Measurements from ENCODE around the gene ACTG1.

Gene ACTG1

GRCh38 chr17:81512562-81513371 lies at the start of gene ACTG1:
Gene ACTG1, minus strand, starts transcription at chr17:81512799. Its CDS starts 445 bp downstream, at chr17:81512354.
- peak; percentile 97 for DNase-seq

GRCh38 chr17:81561494-81561885 lies 48.9 kb upstream of the ACTG1 start:
- DNase-seq, result peak; percentile 22

- no peak for DNase-seq
These were observed 46.6 kb upstream of the ACTG1 start for GRCh38 chr17:81558941-81559806.

- DNase-seq, result no peak
These were observed 45.5 kb upstream of the ACTG1 start for GRCh38 chr17:81558115-81558468.

GRCh38 chr17:81557276-81558114 lies 44.9 kb upstream of the ACTG1 start:
- DNase-seq, result no peak

- DNase-seq, result no peak
These were observed 44.3 kb upstream of the ACTG1 start for GRCh38 chr17:81556863-81557262.

- peak; percentile 48 for DNase-seq
These were observed 43.6 kb upstream of the ACTG1 start for GRCh38 chr17:81556175-81556691.

- DNase-seq, result peak; percentile 55
These were observed 41.1 kb upstream of the ACTG1 start for GRCh38 chr17:81553616-81554181.

GRCh38 chr17:81553018-81553615 lies 40.5 kb upstream of the ACTG1 start:
- DNase-seq, result peak; percentile 73

GRCh38 chr17:81552244-81553017 lies 39.8 kb upstream of the ACTG1 start, which contains the start of gene FAAP100:
Gene FAAP100, minus strand, starts transcription at chr17:81552353. Its CDS starts 23 bp downstream, at chr17:81552330.
- peak; percentile 89 for DNase-seq

- DNase-seq, result peak; percentile 13
These were observed 39.1 kb upstream of the ACTG1 start for GRCh38 chr17:81551458-81552243.

GRCh38 chr17:81550830-81551457 lies 38.3 kb upstream of the ACTG1 start:
- no peak for DNase-seq

- DNase-seq, result no peak
These were observed 37.7 kb upstream of the ACTG1 start for GRCh38 chr17:81550285-81550684.

- DNase-seq, result no peak
These were observed 37.2 kb upstream of the ACTG1 start for GRCh38 chr17:81549826-81550225.

- no peak for DNase-seq
These were observed 36.5 kb upstream of the ACTG1 start for GRCh38 chr17:81549031-81549557.

GRCh38 chr17:81547614-81547982 lies 35.0 kb upstream of the ACTG1 start:
- no peak for DNase-seq

GRCh38 chr17:81546906-81547613 lies 34.5 kb upstream of the ACTG1 start:
- DNase-seq, result no peak

GRCh38 chr17:81545160-81545949 lies 32.8 kb upstream of the ACTG1 start:
- no peak for DNase-seq
